Measurements from ENCODE around the gene PIEZO2.

DNA sequence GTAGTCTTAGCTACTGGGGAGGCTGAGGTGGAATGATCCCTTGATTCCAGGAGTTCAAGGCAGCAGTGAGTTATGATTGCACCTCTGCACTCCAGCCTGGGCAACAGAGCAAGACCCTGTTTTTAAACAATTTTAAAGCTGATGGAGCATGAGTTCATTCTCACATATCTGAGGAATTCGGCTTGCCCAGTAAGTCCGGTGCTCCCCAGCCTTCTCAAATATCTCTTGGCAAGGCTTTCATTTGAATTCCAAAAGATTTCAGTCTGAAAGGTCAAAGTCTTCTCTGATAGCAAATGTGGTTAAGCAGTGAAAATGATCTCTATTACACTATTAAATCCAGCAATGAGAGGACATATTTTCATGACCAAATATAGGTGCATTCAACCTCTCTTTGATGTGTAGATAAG, 27.9 kb downstream of the PIEZO2 start:
- TF ChIP-seq, protein P1, sequence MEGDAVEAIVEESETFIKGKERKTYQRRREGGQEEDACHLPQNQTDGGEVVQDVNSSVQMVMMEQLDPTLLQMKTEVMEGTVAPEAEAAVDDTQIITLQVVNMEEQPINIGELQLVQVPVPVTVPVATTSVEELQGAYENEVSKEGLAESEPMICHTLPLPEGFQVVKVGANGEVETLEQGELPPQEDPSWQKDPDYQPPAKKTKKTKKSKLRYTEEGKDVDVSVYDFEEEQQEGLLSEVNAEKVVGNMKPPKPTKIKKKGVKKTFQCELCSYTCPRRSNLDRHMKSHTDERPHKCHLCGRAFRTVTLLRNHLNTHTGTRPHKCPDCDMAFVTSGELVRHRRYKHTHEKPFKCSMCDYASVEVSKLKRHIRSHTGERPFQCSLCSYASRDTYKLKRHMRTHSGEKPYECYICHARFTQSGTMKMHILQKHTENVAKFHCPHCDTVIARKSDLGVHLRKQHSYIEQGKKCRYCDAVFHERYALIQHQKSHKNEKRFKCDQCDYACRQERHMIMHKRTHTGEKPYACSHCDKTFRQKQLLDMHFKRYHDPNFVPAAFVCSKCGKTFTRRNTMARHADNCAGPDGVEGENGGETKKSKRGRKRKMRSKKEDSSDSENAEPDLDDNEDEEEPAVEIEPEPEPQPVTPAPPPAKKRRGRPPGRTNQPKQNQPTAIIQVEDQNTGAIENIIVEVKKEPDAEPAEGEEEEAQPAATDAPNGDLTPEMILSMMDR (IDR thresholded peaks at IDR 0.05), result no peak
- TF ChIP-seq EP300 (IDR thresholded peaks at IDR 0.05) (no peak), POLR2A (IDR thresholded peaks at IDR 0.05) (no peak)

Measured in ovary (tissue), 3 donors.